ENCODE results near the gene TEX2. TPM values are rescaled to one million over a fixed set of nuclear protein-coding genes. Genes with fewer than 3 reads are reported as not detected.

TEX2 gene
- total RNA-seq, 1 experiment from 2014 or later, result 10.8 TPM

DNA sequence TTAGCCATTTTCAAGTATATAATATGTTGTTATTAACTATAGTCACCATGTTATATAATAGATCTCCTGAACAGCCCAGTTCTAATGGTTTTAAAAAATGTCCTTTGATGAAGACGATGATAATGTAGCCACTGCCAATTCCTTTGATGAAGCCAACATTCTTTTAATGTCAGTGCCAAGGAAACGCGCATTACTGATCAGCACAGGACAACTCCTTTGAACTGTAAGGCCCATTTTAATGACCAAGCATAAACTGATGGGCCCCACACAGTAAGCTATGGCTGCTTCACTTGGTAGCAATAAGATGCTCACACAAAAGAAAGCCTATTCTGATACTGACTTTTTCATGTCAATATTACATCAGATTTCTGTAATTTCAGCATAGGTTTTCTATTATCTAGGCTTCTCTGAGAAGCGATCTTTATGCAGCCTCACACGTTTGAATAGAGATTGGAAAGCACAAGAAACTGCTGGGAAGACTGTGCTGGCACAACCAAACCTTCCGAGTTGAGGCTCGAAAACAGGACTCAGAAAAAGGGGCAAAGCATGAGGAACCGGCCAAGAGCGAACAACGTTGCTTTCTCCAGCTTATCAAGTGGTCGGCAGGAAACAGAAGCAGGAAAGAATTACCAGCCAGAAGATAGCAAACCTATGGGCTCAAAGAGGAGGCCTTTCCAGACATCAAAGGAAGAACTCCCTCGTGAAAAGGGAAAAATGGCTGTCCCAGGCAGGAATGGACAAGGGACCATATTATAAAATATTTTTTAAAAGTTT lies 152.5 kb downstream of the TEX2 start:
- CTCF ChIA-PET, result interaction anchor here (2.3 kb wide), 1 partner anchor 47 kb away, joined by 10 read pairs; no protein-coding TSS in a partner anchor
- POLR2A ChIA-PET, result no interaction called here

More for the DNA sequence above, 152.5 kb downstream of the TEX2 start:
- no peaks in the 10 kb centered on the region for H3K9me3 Mint-ChIP-seq
- no peaks in the 10 kb centered on the region for H3K36me3 Mint-ChIP-seq
- TF ChIP-seq, protein P1, sequence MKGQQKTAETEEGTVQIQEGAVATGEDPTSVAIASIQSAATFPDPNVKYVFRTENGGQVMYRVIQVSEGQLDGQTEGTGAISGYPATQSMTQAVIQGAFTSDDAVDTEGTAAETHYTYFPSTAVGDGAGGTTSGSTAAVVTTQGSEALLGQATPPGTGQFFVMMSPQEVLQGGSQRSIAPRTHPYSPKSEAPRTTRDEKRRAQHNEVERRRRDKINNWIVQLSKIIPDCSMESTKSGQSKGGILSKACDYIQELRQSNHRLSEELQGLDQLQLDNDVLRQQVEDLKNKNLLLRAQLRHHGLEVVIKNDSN (CRISPR knock-in tag; IDR thresholded peaks at IDR 0.05), result no peak
- TF ChIP-seq ZNF317 (CRISPR knock-in tag; IDR thresholded peaks at IDR 0.05; ENCODE audit: borderline replicate concordance, low read depth), result no peak
- TF ChIP-seq AR (CRISPR knock-in tag; IDR thresholded peaks at IDR 0.05), result no peak
- no peak for TF ChIP-seq IRF1 (CRISPR knock-in tag; IDR thresholded peaks at IDR 0.05)
- TF ChIP-seq, protein P2, sequence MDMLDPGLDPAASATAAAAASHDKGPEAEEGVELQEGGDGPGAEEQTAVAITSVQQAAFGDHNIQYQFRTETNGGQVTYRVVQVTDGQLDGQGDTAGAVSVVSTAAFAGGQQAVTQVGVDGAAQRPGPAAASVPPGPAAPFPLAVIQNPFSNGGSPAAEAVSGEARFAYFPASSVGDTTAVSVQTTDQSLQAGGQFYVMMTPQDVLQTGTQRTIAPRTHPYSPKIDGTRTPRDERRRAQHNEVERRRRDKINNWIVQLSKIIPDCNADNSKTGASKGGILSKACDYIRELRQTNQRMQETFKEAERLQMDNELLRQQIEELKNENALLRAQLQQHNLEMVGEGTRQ (CRISPR knock-in tag; IDR thresholded peaks at IDR 0.05), result no peak
- TF ChIP-seq, protein P3, sequence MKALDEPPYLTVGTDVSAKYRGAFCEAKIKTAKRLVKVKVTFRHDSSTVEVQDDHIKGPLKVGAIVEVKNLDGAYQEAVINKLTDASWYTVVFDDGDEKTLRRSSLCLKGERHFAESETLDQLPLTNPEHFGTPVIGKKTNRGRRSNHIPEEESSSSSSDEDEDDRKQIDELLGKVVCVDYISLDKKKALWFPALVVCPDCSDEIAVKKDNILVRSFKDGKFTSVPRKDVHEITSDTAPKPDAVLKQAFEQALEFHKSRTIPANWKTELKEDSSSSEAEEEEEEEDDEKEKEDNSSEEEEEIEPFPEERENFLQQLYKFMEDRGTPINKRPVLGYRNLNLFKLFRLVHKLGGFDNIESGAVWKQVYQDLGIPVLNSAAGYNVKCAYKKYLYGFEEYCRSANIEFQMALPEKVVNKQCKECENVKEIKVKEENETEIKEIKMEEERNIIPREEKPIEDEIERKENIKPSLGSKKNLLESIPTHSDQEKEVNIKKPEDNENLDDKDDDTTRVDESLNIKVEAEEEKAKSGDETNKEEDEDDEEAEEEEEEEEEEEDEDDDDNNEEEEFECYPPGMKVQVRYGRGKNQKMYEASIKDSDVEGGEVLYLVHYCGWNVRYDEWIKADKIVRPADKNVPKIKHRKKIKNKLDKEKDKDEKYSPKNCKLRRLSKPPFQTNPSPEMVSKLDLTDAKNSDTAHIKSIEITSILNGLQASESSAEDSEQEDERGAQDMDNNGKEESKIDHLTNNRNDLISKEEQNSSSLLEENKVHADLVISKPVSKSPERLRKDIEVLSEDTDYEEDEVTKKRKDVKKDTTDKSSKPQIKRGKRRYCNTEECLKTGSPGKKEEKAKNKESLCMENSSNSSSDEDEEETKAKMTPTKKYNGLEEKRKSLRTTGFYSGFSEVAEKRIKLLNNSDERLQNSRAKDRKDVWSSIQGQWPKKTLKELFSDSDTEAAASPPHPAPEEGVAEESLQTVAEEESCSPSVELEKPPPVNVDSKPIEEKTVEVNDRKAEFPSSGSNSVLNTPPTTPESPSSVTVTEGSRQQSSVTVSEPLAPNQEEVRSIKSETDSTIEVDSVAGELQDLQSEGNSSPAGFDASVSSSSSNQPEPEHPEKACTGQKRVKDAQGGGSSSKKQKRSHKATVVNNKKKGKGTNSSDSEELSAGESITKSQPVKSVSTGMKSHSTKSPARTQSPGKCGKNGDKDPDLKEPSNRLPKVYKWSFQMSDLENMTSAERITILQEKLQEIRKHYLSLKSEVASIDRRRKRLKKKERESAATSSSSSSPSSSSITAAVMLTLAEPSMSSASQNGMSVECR (CRISPR knock-in tag; IDR thresholded peaks at IDR 0.05; ENCODE audit: borderline replicate concordance), result no peak
- TF ChIP-seq NR2C2 (CRISPR knock-in tag; IDR thresholded peaks at IDR 0.05), result no peak
- TF ChIP-seq ZBTB21 (CRISPR knock-in tag; IDR thresholded peaks at IDR 0.05; ENCODE audit: borderline replicate concordance), result no peak
- TF ChIP-seq FOXJ3 (CRISPR knock-in tag; IDR thresholded peaks at IDR 0.05; ENCODE audit: borderline replicate concordance), result no peak
- no peak for TF ChIP-seq E2F4 (CRISPR knock-in tag; IDR thresholded peaks at IDR 0.05; ENCODE audit: borderline replicate concordance, low read depth)
- no peak for TF ChIP-seq RORB (CRISPR knock-in tag; IDR thresholded peaks at IDR 0.05)
- no peak for TF ChIP-seq MXD4 (CRISPR knock-in tag; IDR thresholded peaks at IDR 0.05; ENCODE audit: borderline replicate concordance)
- TF ChIP-seq ZSCAN18 (CRISPR knock-in tag; IDR thresholded peaks at IDR 0.05), result no peak
- TF ChIP-seq, protein P4, sequence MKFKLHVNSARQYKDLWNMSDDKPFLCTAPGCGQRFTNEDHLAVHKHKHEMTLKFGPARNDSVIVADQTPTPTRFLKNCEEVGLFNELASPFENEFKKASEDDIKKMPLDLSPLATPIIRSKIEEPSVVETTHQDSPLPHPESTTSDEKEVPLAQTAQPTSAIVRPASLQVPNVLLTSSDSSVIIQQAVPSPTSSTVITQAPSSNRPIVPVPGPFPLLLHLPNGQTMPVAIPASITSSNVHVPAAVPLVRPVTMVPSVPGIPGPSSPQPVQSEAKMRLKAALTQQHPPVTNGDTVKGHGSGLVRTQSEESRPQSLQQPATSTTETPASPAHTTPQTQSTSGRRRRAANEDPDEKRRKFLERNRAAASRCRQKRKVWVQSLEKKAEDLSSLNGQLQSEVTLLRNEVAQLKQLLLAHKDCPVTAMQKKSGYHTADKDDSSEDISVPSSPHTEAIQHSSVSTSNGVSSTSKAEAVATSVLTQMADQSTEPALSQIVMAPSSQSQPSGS (CRISPR knock-in tag; IDR thresholded peaks at IDR 0.05; ENCODE audit: borderline replicate concordance, low read depth), result no peak
- TF ChIP-seq GTF2I (CRISPR knock-in tag; conservative IDR thresholded peaks at IDR 0.05), result no peak
- TF ChIP-seq SOX15 (CRISPR knock-in tag; IDR thresholded peaks at IDR 0.05), result no peak
- TF ChIP-seq MYBL2 (CRISPR knock-in tag; IDR thresholded peaks at IDR 0.05), result no peak
- DNase-seq (ENCODE audit: low spot score) (no peak), ATAC-seq (no peak)
- peak overlapping the region; percentile 78 for H3K27ac Mint-ChIP-seq
- H3K4me1 Mint-ChIP-seq, result peaks cover 16% of the 10 kb centered on the region
- H3K4me3 Mint-ChIP-seq, result no peak overlapping the region
- no peaks in the 10 kb centered on the region for H3K27me3 Mint-ChIP-seq (ENCODE audit: low read depth)

All from WTC11 (cell line).